Neuronal stem cell (in vitro differentiated cells): ENCODE data around the gene GATA3.

Source experiments
- DNase-seq: peaks from one replicate; pipeline ENCODE4 v3.0.0-alpha.2; 2013; ENCODE audit warnings: low spot score
- H2AFZ ChIP-seq: one replicate; pipeline ENCODE4 v1.6.1; 2013; ENCODE audit warnings: mild to moderate bottlenecking, low read length, inconsistent platforms
- H2AK5ac ChIP-seq: 2 replicates; pipeline ENCODE4 v1.6.1; 2013; ENCODE audit warnings: low read depth, mild to moderate bottlenecking, inconsistent platforms, low read length, moderate library complexity, mixed read lengths
- H2BK120ac ChIP-seq: 2 replicates; pipeline ENCODE4 v1.6.1; 2013; ENCODE audit warnings: low read depth, mild to moderate bottlenecking, inconsistent platforms, low read length, moderate library complexity, mixed read lengths
- H2BK12ac ChIP-seq: one replicate; pipeline ENCODE4 v1.6.1; 2013; ENCODE audit warnings: low read length, inconsistent platforms
- H2BK15ac ChIP-seq: 2 replicates; pipeline ENCODE4 v1.6.1; 2013; ENCODE audit warnings: mild to moderate bottlenecking, low read length, inconsistent platforms, mixed read lengths
- H2BK5ac ChIP-seq: one replicate; pipeline ENCODE4 v1.6.1; 2013; ENCODE audit warnings: inconsistent platforms, mild to moderate bottlenecking, low read length, moderate library complexity
- H3K14ac ChIP-seq: one replicate; pipeline ENCODE4 v1.6.1; 2013; ENCODE audit warnings: low read length, inconsistent platforms
- H3K18ac ChIP-seq: 2 replicates; pipeline ENCODE4 v1.6.1; 2013; ENCODE audit warnings: low read length, inconsistent platforms
- H3K23ac ChIP-seq: 2 replicates; pipeline ENCODE4 v1.6.1; 2013; ENCODE audit warnings: low read depth, mild to moderate bottlenecking, mixed read lengths, low read length, inconsistent platforms; ENCODE audit not compliant: poor library complexity
- H3K27ac ChIP-seq: replicated peaks from 3 replicates; pipeline ENCODE4 v1.5.1; 2013; ENCODE audit warnings: low read length, inconsistent platforms
- H3K27me3 ChIP-seq, 3 experiments: 2 replicates each; pipeline ENCODE4 v1.6.1; 2013; ENCODE audit warnings: low read length in 3 of 3, mild to moderate bottlenecking in 2 of 3, inconsistent platforms in 1 of 3, low read depth in 1 of 3, mixed read lengths in 1 of 3, moderate library complexity in 1 of 3; ENCODE audit not compliant: control insufficient read depth in 3 of 3, insufficient read depth in 3 of 3
- H3K36me3 ChIP-seq, 2 donors: replicated peaks in 1 of 2; 2 replicates each; pipeline ENCODE4 v1.6.1; 2013; ENCODE audit warnings: low read length in 2 of 2; ENCODE audit not compliant: control insufficient read depth in 2 of 2, insufficient read depth in 2 of 2
- H3K4ac ChIP-seq: 2 replicates; pipeline ENCODE4 v1.6.1; 2013; ENCODE audit warnings: inconsistent platforms, mild to moderate bottlenecking, low read length, moderate library complexity
- H3K4me1 ChIP-seq, 2 donors: 1 replicate in 1 of 2; 2 replicates in 1 of 2; pipeline ENCODE4 v1.6.1; 2013; ENCODE audit warnings: low read length in 2 of 2, low read depth in 1 of 2; ENCODE audit not compliant: control insufficient read depth in 2 of 2, insufficient read depth in 1 of 2
- H3K4me2 ChIP-seq: one replicate; pipeline ENCODE4 v1.6.1; 2013; ENCODE audit warnings: mild to moderate bottlenecking, low read length, inconsistent platforms; ENCODE audit not compliant: insufficient read depth, poor library complexity, severe bottlenecking
- H3K4me3 ChIP-seq, 2 donors: 2 replicates each; pipeline ENCODE4 v1.5.1; 2013; ENCODE audit warnings: low read length in 2 of 2, mild to moderate bottlenecking in 2 of 2, inconsistent platforms in 1 of 2, moderate library complexity in 1 of 2
- H3K79me1 ChIP-seq: one replicate; pipeline ENCODE4 v1.6.1; 2013; ENCODE audit warnings: low read depth, mild to moderate bottlenecking, inconsistent platforms, low read length, moderate library complexity
- H3K9ac ChIP-seq: one replicate; pipeline ENCODE4 v1.6.1; 2013; ENCODE audit warnings: mild to moderate bottlenecking, low read depth, low read length, inconsistent platforms; ENCODE audit not compliant: poor library complexity
- H3K9me3 ChIP-seq, 2 donors: replicated peaks in 1 of 2; 2 replicates each; pipeline versions ENCODE3 to v1.6.1; 2013; ENCODE audit warnings: low read length in 2 of 2, mild to moderate bottlenecking in 2 of 2, inconsistent platforms in 1 of 2, low read depth in 1 of 2, mixed read lengths in 1 of 2, moderate library complexity in 1 of 2; ENCODE audit not compliant: control insufficient read depth in 2 of 2, insufficient read depth in 1 of 2
- H4K8ac ChIP-seq: one replicate; pipeline ENCODE4 v1.6.1; 2013; ENCODE audit warnings: low read depth, mild to moderate bottlenecking, inconsistent platforms, low read length, moderate library complexity
- H4K91ac ChIP-seq: one replicate; pipeline ENCODE4 v1.6.1; 2013; ENCODE audit warnings: low read length, low read depth, mild to moderate bottlenecking, inconsistent platforms; ENCODE audit not compliant: poor library complexity
- WGBS, 2 donors: extraction: QIAGEN DNeasy Blood & Tissue Kit; methylation state at CpG; one replicate each; pipeline ENCODE4 v1.1.7; 2013; ENCODE audit warnings: missing lambda C conversion rate in 2 of 2, mixed read lengths in 1 of 2; ENCODE audit not compliant: insufficient read length in 2 of 2, insufficient replicate concordance in 1 of 2; ENCODE audit errors: extremely low coverage in 2 of 2; 5-methylcytosine and 5-hydroxymethylcytosine counted together

GATA3 gene

DNA sequence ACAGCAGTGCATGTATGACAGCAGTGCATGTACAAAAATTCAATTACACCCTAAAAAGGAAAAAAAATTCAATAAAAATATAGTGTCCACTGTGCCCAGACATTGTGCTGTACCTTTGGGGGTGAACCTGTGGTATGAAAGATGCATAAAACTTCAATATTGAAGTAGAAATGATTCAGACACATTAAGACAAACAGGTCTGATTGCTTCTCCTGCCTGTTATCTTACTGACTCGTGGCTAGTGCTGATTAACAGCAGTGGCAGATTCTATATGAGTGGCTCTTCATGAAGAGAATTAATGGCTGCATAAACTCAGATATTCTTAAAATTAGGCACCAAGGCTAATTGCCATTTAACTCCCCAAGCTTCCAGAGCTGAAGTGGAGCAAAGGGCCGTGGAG lies 37.9 kb downstream of the GATA3 start:
- no peak overlapping the region for H3K23ac ChIP-seq
- no peak overlapping the region for H2BK15ac ChIP-seq
- H2AFZ ChIP-seq = no peak overlapping the region
- no peak overlapping the region for H4K8ac ChIP-seq
- no peak overlapping the region for H4K91ac ChIP-seq
- no peak overlapping the region for H2BK5ac ChIP-seq
- H3K36me3 ChIP-seq = no peaks in the 10 kb centered on the region
- no peak overlapping the region for H3K27ac ChIP-seq
- H2AK5ac ChIP-seq = no peak overlapping the region
- no peak overlapping the region for H2BK120ac ChIP-seq
- WGBS, 2 donors = no CpG with 5 or more reads among the region's 2 CpGs
- H3K27me3 ChIP-seq = peaks cover 0 to 2% (median 0%) of the 10 kb centered on the region in 3 experiments
- no peak overlapping the region for H3K4me2 ChIP-seq
- DNase-seq = no peak
- H3K14ac ChIP-seq = no peak overlapping the region
- H3K9ac ChIP-seq = no peak overlapping the region
- no peaks in the 10 kb centered on the region for H3K9me3 ChIP-seq
- H3K4me1 ChIP-seq = no peaks in the 10 kb centered on the region
- no peak overlapping the region for H2BK12ac ChIP-seq
- no peak overlapping the region for H3K18ac ChIP-seq
- no peak overlapping the region for H3K4me3 ChIP-seq
- no peak overlapping the region for H3K4ac ChIP-seq
- H3K79me1 ChIP-seq = no peaks in the 10 kb centered on the region

DNA sequence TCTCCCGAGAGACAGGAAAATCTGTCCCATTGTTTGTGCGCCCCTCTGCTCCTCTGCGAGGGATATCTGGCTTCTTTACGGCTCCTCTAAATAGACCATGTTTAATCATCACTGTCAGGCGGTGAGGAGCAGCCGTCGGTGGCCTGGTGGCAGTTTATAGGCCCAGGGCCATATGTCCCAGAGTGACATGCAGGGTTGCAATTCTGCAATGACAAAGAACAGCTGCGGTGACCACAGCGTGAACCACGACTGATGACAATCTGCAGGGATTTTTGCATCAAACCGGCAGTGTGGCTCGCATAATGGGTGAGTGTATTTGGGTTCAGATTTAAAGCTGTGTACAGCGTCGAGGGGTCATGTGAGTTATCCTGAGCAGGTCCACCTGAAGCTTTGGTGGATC lies 41.5 kb downstream of the GATA3 start:
- Histone ChIP-seq H3K4ac (no peak overlapping the region), H2BK15ac (no peak overlapping the region), H3K9ac (no peak overlapping the region), H3K4me2 (no peak overlapping the region), H3K4me3 (no peak overlapping the region), H2BK5ac (no peak overlapping the region), H3K14ac (no peak overlapping the region), H2AFZ (no peak overlapping the region), H3K4me1 (no peaks in the 10 kb centered on the region), H2AK5ac (no peak overlapping the region), H4K8ac (no peak overlapping the region), H3K27me3 (peaks cover 0 to 2% (median 0%) of the 10 kb centered on the region in 3 experiments), H3K9me3 (no peaks in the 10 kb centered on the region), H4K91ac (no peak overlapping the region), H2BK120ac (no peak overlapping the region), H3K36me3 (no peaks in the 10 kb centered on the region), H3K23ac (no peak overlapping the region), H3K18ac (no peak overlapping the region), H3K79me1 (no peaks in the 10 kb centered on the region), H2BK12ac (no peak overlapping the region), H3K27ac (no peak overlapping the region)
- no peak for DNase-seq
- WGBS, 2 donors = no CpG with 5 or more reads among the region's 14 CpGs

DNA sequence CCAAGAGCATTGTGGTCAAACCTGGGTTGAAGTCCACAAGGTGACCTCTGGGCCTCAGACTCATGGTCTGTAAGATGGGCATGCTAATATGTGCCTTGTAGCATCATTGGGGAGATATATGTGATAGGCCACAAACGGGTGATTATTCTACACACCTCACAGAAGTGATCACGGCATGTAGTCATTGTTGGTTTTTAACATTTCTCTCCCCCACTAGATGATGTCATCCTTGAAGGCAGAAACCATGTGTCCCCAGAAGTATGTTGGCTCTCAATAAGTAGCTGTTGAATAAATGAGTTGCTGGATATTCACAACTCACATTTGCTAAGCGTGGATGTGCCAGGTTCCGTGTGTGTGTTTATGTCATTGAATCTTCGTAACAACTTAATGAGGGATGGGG lies 42.4 kb downstream of the GATA3 start:
- DNase-seq = no peak
- no peak overlapping the region for H3K4me3 ChIP-seq
- H3K23ac ChIP-seq = no peak overlapping the region
- peaks cover 0 to 1% (median 0%) of the 10 kb centered on the region in 3 experiments for H3K27me3 ChIP-seq
- H3K18ac ChIP-seq = no peak overlapping the region
- H3K4me2 ChIP-seq = no peak overlapping the region
- H3K9ac ChIP-seq = no peak overlapping the region
- H2BK12ac ChIP-seq = no peak overlapping the region
- no peak overlapping the region for H4K91ac ChIP-seq
- no peak overlapping the region for H4K8ac ChIP-seq
- no peak overlapping the region for H3K27ac ChIP-seq
- H3K9me3 ChIP-seq = no peaks in the 10 kb centered on the region
- no peaks in the 10 kb centered on the region for H3K36me3 ChIP-seq
- H3K4ac ChIP-seq = no peak overlapping the region
- H3K4me1 ChIP-seq = no peaks in the 10 kb centered on the region
- no peak overlapping the region for H2BK120ac ChIP-seq
- no CpG with 5 or more reads among the region's 5 CpGs for WGBS, 2 donors
- H3K79me1 ChIP-seq = no peaks in the 10 kb centered on the region
- no peak overlapping the region for H2BK15ac ChIP-seq
- H2AK5ac ChIP-seq = no peak overlapping the region
- H2BK5ac ChIP-seq = no peak overlapping the region
- H2AFZ ChIP-seq = no peak overlapping the region
- H3K14ac ChIP-seq = no peak overlapping the region

DNA sequence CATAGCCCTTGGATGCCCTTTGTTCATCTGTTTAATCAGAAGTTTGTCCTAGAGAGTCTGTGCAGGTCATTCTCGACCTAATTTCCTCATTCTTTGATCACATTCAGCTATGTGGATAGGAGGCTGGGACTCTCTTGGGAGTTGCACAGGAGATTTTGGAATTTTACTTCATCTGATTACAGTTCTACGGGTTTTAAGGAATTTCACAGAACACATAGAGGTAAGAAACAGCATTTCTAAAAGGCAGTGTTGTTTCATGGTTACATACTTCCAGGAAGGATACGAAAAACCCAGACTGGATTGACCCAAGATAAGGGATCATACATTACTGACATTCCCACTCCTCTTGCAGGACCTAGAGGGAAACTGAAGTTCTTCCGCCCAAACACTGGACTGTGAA lies 45.9 kb downstream of the GATA3 start:
- H2BK15ac ChIP-seq = no peak overlapping the region
- WGBS, 2 donors = no CpG with 5 or more reads among the region's 4 CpGs
- no peak overlapping the region for H3K27ac ChIP-seq
- no peaks in the 10 kb centered on the region for H3K36me3 ChIP-seq
- H3K9me3 ChIP-seq = no peaks in the 10 kb centered on the region
- H3K79me1 ChIP-seq = no peaks in the 10 kb centered on the region
- no peak overlapping the region for H2BK5ac ChIP-seq
- H3K4me3 ChIP-seq = no peak overlapping the region
- H3K27me3 ChIP-seq = peaks cover 0 to 13% (median 0%) of the 10 kb centered on the region in 3 experiments
- no peak overlapping the region for H4K91ac ChIP-seq
- H2AK5ac ChIP-seq = no peak overlapping the region
- H2BK12ac ChIP-seq = no peak overlapping the region
- H3K23ac ChIP-seq = no peak overlapping the region
- no peak overlapping the region for H4K8ac ChIP-seq
- no peak overlapping the region for H2BK120ac ChIP-seq
- H3K18ac ChIP-seq = no peak overlapping the region
- no peak overlapping the region for H3K14ac ChIP-seq
- peaks cover 0 to 9% of the 10 kb centered on the region in 2 donors for H3K4me1 ChIP-seq
- no peak for DNase-seq
- no peak overlapping the region for H3K4me2 ChIP-seq
- no peak overlapping the region for H3K9ac ChIP-seq
- H2AFZ ChIP-seq = no peak overlapping the region
- no peak overlapping the region for H3K4ac ChIP-seq
